Endothelial cell of umbilical vein (primary cell): Measurements from ENCODE around the gene KIF26B. TPM values are rescaled to one million over a fixed set of nuclear protein-coding genes. Genes with fewer than 3 reads are reported as not detected.

Experiments used
- BruUV-seq: library from RNA; stranded (reverse); fragments of 400-500 nt; replicated peaks from 2 replicates; lab custom pipeline; 2021; lab: Mats Ljungman, UMichigan
- CTCF ChIA-PET: fragments of 300-600, 350-600 bp; sonication (Branson Sonifier 250); formaldehyde crosslinking; loops from one replicate; lab custom pipeline; 2021; ENCODE audit warnings: antibody characterized with exemption, inconsistent platforms; lab: Charles Lee
- POLR2A ChIA-PET: fragments of 300-600, 350-600 bp; sonication (Branson Sonifier 250); formaldehyde crosslinking; loops from one replicate; lab custom pipeline; 2021; ENCODE audit warnings: antibody characterized with exemption, inconsistent platforms; lab: Charles Lee
- DNase-seq: peaks from one replicate; pipeline ENCODE4 v3.0.0-alpha.2; 2011; ENCODE audit warnings: low read depth, low spot score
- FAIRE-seq: peaks from 2 replicates; lab custom pipeline; 2011; peaks lifted over from hg19 to GRCh38; lab: Jason Lieb, UNC
- H2AFZ ChIP-seq: 2 replicates; pipeline ENCODE4 v1.6.0; 2012; ENCODE audit warnings: low read depth, low read length, control low read depth, inconsistent platforms
- H3K27ac ChIP-seq: 2 replicates; pipeline ENCODE4 v1.5.1; 2011; ENCODE audit warnings: low read depth, mild to moderate bottlenecking, control low read depth, low read length, moderate library complexity; ENCODE audit not compliant: insufficient read depth
- H3K27me3 ChIP-seq, 2 experiments: 2 replicates each; pipeline versions ENCODE4 v1.6.0 to v1.6.1; 2011; ENCODE audit warnings: low read length in 2 of 2, mixed read lengths in 1 of 2; ENCODE audit not compliant: control insufficient read depth in 2 of 2, insufficient read depth in 2 of 2
- H3K36me3 ChIP-seq, 2 experiments: 2 replicates in 1 of 2; 3 replicates in 1 of 2; pipeline ENCODE4 v1.5.1; 2011; ENCODE audit warnings: low read length in 2 of 2, mild to moderate bottlenecking in 1 of 2, moderate library complexity in 1 of 2; ENCODE audit not compliant: control insufficient read depth in 2 of 2, insufficient read depth in 2 of 2; ENCODE audit errors: extremely low read depth in 1 of 2
- H3K4me1 ChIP-seq: 3 replicates; pipeline ENCODE4 v1.5.1; 2011; ENCODE audit warnings: mild to moderate bottlenecking, low read length; ENCODE audit not compliant: control insufficient read depth, insufficient read depth; ENCODE audit errors: extremely low read depth
- H3K4me2 ChIP-seq: 2 replicates; pipeline ENCODE4 v1.6.1; 2011; ENCODE audit warnings: low read length, control low read depth, mixed read lengths; ENCODE audit not compliant: insufficient read depth
- H3K4me3 ChIP-seq, 3 experiments: fragments of 200-600 bp in 1 of 3; sonication (generic), shearing (Covaris generic) in 1 of 3; replicated peaks in 1 of 3; 2 replicates each; pipeline ENCODE4 v1.5.1; 2011 to 2016; ENCODE audit warnings: control low read depth in 3 of 3, low read length in 3 of 3, mild to moderate bottlenecking in 2 of 3, inconsistent platforms in 1 of 3, low read depth in 1 of 3, moderate library complexity in 1 of 3; ENCODE audit not compliant: insufficient read depth in 1 of 3
- H3K79me2 ChIP-seq: 2 replicates; pipeline ENCODE4 v1.6.0; 2012; ENCODE audit warnings: low read length, inconsistent platforms; ENCODE audit not compliant: control insufficient read depth, insufficient read depth
- H3K9ac ChIP-seq: replicated peaks from 2 replicates; pipeline ENCODE3; 2011; ENCODE audit warnings: low read length, control low read depth; ENCODE audit not compliant: insufficient read depth; ENCODE audit errors: extremely low read depth
- H3K9me1 ChIP-seq: replicated peaks from 3 replicates; pipeline ENCODE4 v1.6.0; 2011; ENCODE audit warnings: mild to moderate bottlenecking, low read length; ENCODE audit not compliant: control insufficient read depth, insufficient read depth; ENCODE audit errors: extremely low read depth
- H3K9me3 ChIP-seq: replicated peaks from 2 replicates; pipeline ENCODE4 v1.5.1; 2012; ENCODE audit warnings: low read length, inconsistent platforms; ENCODE audit not compliant: control insufficient read depth, insufficient read depth
- H4K20me1 ChIP-seq: replicated peaks from 2 replicates; pipeline ENCODE3; 2011; ENCODE audit warnings: mild to moderate bottlenecking, low read length; ENCODE audit not compliant: control insufficient read depth, insufficient read depth; ENCODE audit errors: extremely low read depth
- EZH2 ChIP-seq: IDR thresholded peaks from 2 replicates; pipeline ENCODE4 v1.6.1; 2012; ENCODE audit warnings: borderline replicate concordance, low read depth, mild to moderate bottlenecking, moderate library complexity, low read length, inconsistent platforms; ENCODE audit not compliant: severe bottlenecking
- FOS ChIP-seq: IDR thresholded peaks from 2 replicates; pipeline ENCODE4 v1.6.1; 2011; ENCODE audit warnings: mild to moderate bottlenecking, low read length, moderate library complexity, borderline replicate concordance; ENCODE audit not compliant: insufficient read depth
- GATA2 ChIP-seq: IDR thresholded peaks from 2 replicates; pipeline ENCODE4 v1.7.0; 2011; ENCODE audit warnings: low read depth, mild to moderate bottlenecking, moderate library complexity, mixed read lengths, low read length; ENCODE audit not compliant: insufficient read length, insufficient read depth
- JUN ChIP-seq: IDR thresholded peaks from 2 replicates; pipeline ENCODE4 v1.6.1; 2011; ENCODE audit warnings: borderline replicate concordance, low read depth; ENCODE audit not compliant: insufficient read length, insufficient read depth
- MYC ChIP-seq: IDR thresholded peaks from one replicate; pipeline ENCODE4 v1.6.1; 2011; ENCODE audit warnings: mild to moderate bottlenecking, low read depth, low read length
- POLR2A ChIP-seq: IDR thresholded peaks from 2 replicates; pipeline ENCODE4 v1.6.1; 2012; ENCODE audit warnings: low read depth, mild to moderate bottlenecking, control low read depth, low read length
- POLR2AphosphoS5 ChIP-seq: IDR thresholded peaks from 2 replicates; pipeline ENCODE4 v1.6.1; 2012; ENCODE audit warnings: low read depth, mild to moderate bottlenecking, control low read depth, low read length, moderate library complexity; ENCODE audit not compliant: insufficient read depth
- dilution Hi-C: fragments of 300-500 bp; cut with MboI; formaldehyde crosslinking; loops from one replicate; pipeline ENCODE4 v1.15.0; 2019; ENCODE audit warnings: low sequenced_read_pairs; ENCODE audit not compliant: extremely low pct_ligation_motif_present
- intact Hi-C: fragments of 100-400 bp; cut with micrococcal nuclease; formaldehyde crosslinking; loops from one replicate; pipeline ENCODE4 v1.10.0; 2022
- polyA plus RNA-seq, 4 experiments: library from polyadenylated mRNA; depleted of rRNA in 3 of 4; stranded (reverse) in 3 of 4; unstranded in 1 of 4; fragments of >200 nt; gene quantifications; 2 replicates each; pipeline versions ENCODE4 v1.2.1 to v1.2.3, GENCODE V29; 2011 to 2012; ENCODE audit warnings: missing spikeins in 1 of 4
- total RNA-seq: library from RNA; stranded (reverse); gene quantifications from 2 replicates; pipeline ENCODE4 v1.2.3, GENCODE V29; 2021
- TF ChIP-seq, protein P1 (sequence below), 2 donors: IDR thresholded peaks; 1 replicate in 1 of 2; 2 replicates in 1 of 2; pipeline ENCODE4 v1.5.1; 2011; ENCODE audit warnings: low read length in 2 of 2, mild to moderate bottlenecking in 2 of 2, moderate library complexity in 2 of 2, control low read depth in 1 of 2, inconsistent platforms in 1 of 2, low read depth in 1 of 2; ENCODE audit not compliant: insufficient read depth in 1 of 2; ENCODE audit errors: extremely low read depth in 1 of 2
- TF ChIP-seq, protein P2 (sequence below): IDR thresholded peaks from 2 replicates; pipeline ENCODE4 v1.6.1; 2011; ENCODE audit not compliant: insufficient read depth, insufficient read length

Gene KIF26B
- total and polyA plus RNA-seq, 2 donors (not counting 3 experiments of a cell fraction or from before 2014, with no cell fraction given), result 0.04 to 0.49 TPM

DNA sequence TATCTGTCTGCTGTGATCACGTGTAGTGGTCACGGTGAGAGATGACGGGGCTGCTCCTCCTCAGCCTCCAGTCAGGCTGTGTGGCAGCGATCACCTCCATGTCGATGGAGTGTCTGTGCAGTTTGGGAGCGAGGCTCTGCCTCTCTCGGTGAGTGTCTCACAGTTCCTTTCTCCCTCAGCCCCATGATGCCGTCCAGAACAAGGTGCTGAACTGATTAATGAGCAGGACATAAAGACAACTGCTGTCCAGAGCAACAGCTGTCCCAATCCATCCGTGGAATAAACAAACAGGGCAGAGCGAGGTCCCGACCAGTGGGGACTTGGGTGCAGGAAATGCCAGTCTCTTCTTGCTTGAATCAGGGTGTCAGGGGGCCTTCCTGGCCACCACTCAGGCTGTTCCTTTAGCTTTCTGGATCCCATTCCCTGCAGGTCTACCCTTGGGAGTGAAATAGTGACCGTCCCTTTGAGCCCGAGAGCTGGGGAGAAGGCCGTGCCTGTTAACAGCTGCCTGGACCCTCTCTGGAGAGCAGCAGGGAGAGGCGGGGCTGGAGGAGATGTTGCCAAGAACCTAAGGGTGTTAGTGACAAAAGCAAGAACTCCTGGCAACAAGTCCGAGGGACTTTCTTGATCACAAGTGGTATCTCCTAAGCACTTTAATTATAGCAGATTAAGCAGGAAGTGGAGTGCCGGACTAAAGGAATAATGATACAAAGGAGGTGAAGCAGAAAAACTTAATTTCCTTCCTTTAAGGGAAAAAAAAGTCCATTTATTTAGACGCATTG, 443.9 kb downstream of the KIF26B start:
- H3K79me2 ChIP-seq, result no peaks in the 10 kb centered on the region
- no peaks in the 10 kb centered on the region for H3K9me3 ChIP-seq
- dilution Hi-C loops (no loop called here), intact Hi-C loops (no loop called here)
- H3K4me1 ChIP-seq, result no peaks in the 10 kb centered on the region
- no peaks in the 10 kb centered on the region for H3K36me3 ChIP-seq
- no peaks in the 10 kb centered on the region for H3K27me3 ChIP-seq
- H4K20me1 ChIP-seq, result no peaks in the 10 kb centered on the region
- ChIA-PET CTCF (no interaction called here), POLR2A (no interaction called here)
- H3K4me2 ChIP-seq, result no peak overlapping the region
- FAIRE-seq (no peak), DNase-seq (no peak)
- no peak overlapping the region for H3K4me3 ChIP-seq
- no peak for TF ChIP-seq POLR2AphosphoS5
- TF ChIP-seq, protein P1, sequence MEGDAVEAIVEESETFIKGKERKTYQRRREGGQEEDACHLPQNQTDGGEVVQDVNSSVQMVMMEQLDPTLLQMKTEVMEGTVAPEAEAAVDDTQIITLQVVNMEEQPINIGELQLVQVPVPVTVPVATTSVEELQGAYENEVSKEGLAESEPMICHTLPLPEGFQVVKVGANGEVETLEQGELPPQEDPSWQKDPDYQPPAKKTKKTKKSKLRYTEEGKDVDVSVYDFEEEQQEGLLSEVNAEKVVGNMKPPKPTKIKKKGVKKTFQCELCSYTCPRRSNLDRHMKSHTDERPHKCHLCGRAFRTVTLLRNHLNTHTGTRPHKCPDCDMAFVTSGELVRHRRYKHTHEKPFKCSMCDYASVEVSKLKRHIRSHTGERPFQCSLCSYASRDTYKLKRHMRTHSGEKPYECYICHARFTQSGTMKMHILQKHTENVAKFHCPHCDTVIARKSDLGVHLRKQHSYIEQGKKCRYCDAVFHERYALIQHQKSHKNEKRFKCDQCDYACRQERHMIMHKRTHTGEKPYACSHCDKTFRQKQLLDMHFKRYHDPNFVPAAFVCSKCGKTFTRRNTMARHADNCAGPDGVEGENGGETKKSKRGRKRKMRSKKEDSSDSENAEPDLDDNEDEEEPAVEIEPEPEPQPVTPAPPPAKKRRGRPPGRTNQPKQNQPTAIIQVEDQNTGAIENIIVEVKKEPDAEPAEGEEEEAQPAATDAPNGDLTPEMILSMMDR (IDR thresholded peaks at IDR 0.05; ENCODE audit: extremely low read depth in 1 of 2, insufficient read depth in 1 of 2, low read depth in 1 of 2, low read length in 2 of 2), result no peak
- no peak for TF ChIP-seq GATA2
- TF ChIP-seq EZH2, result no peak
- no peak for TF ChIP-seq MYC
- TF ChIP-seq JUN, result no peak
- no peak for TF ChIP-seq POLR2A
- TF ChIP-seq, protein P2, sequence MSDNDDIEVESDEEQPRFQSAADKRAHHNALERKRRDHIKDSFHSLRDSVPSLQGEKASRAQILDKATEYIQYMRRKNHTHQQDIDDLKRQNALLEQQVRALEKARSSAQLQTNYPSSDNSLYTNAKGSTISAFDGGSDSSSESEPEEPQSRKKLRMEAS, result no peak
- TF ChIP-seq FOS, result no peak
- H2AFZ ChIP-seq, result no peak overlapping the region
- no peaks in the 10 kb centered on the region for H3K9me1 ChIP-seq
- BruUV-seq, result no TSS peak
- H3K27ac ChIP-seq, result no peak overlapping the region
- no peak overlapping the region for H3K9ac ChIP-seq
